DOHH2 (cell line): Measurements from ENCODE around the gene CSF2RB.

ENCODE experiments used
- CTCF ChIP-seq: fragments of 200-600 bp; sonication (generic); IDR thresholded peaks from one replicate; pipeline ENCODE4 v1.5.1; 2014; ENCODE audit warnings: antibody characterized with exemption, mild to moderate bottlenecking, low read depth, low read length; ENCODE audit not compliant: poor library complexity, severe bottlenecking
- EZH2phosphoT487 ChIP-seq: fragments of 200-600 bp; sonication (generic); IDR thresholded peaks from 2 replicates; pipeline ENCODE4 v1.6.1; 2017; ENCODE audit warnings: borderline replicate concordance, mild to moderate bottlenecking, antibody characterized with exemption, low read length, moderate library complexity, mixed read lengths

GRCh38 chr22:36935694-36936093 is 22.3 kb downstream of the CSF2RB start:
- TF ChIP-seq CTCF (no peak), EZH2phosphoT487 (no peak)
